Lower leg skin (tissue), 4 donors: ENCODE measurements around the gene ZBTB16. TPM values are rescaled to one million over a fixed set of nuclear protein-coding genes. Genes with fewer than 3 reads are reported as not detected.

ENCODE experiments used
- DNase-seq, 2 donors: peaks; one replicate each; pipeline ENCODE4 v3.0.0-alpha.2; 2019; ENCODE audit warnings: low spot score in 2 of 2
- H3K4me3 ChIP-seq: fragments of 200-600 bp; sonication (generic); 2 replicates; pipeline ENCODE4 v1.5.1; 2017; ENCODE audit warnings: mild to moderate bottlenecking, low read depth; ENCODE audit not compliant: poor library complexity, severe bottlenecking
- POLR2A ChIP-seq, 2 donors: fragments of 450-650 bp; IDR thresholded peaks; one replicate each; pipeline ENCODE4 v1.6.1; 2016 to 2017; ENCODE audit warnings: antibody characterized with exemption in 2 of 2, mild to moderate bottlenecking in 1 of 2, moderate library complexity in 1 of 2
- WGBS, 2 donors: methylation state at CpG; one replicate each; pipeline ENCODE4 v1.1.5; 2018; 5-methylcytosine and 5-hydroxymethylcytosine counted together
- intact Hi-C: fragments of 100-400 bp; cut with DNase I; formaldehyde crosslinking; loops from one replicate; pipeline ENCODE4 v1.15.0; 2023; ENCODE audit warnings: low total_unique reads
- total RNA-seq, 4 donors: library from RNA; depleted of rRNA; stranded (reverse); fragments of >200 nt; gene quantifications; one replicate each; pipeline ENCODE4 v1.1.0, GENCODE V29; 2016
- TF ChIP-seq, protein P1 (sequence below), 3 donors: fragments of 450-650 bp; IDR thresholded peaks; one replicate each; pipeline ENCODE4 v1.5.1; 2016; ENCODE audit warnings: antibody characterized with exemption in 3 of 3, mild to moderate bottlenecking in 3 of 3, moderate library complexity in 2 of 3

ZBTB16 gene
- total RNA-seq, 4 donors from 2014 or later: 167 to 369 (median 233) TPM

DNA sequence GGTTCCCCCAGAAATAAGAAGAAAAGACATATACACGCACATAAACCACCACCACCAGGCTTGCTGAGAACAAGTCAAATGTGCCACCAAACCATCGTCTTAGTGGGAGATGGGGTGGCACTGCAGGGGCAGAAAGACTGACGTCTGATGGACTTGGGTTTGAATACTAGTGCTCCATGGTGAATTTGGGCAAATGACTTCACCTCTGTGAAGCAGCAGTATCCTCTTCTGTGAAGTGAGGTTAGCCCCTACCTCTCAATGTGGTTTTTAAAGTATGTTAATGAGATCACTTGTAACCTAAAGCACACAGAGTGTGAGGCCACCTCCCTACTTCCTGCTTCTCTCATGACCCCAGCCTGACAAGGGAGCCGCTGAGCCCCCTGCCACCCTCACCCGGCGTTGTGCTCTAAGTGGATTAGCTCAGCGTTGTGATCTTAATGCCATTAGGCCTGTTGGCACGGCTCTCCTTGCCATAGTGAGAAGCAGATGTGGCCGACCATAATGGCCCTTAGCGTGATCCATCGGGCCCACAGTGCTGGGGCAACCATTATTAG, 14.4 kb downstream of the ZBTB16 start:
- TF ChIP-seq, protein P1, sequence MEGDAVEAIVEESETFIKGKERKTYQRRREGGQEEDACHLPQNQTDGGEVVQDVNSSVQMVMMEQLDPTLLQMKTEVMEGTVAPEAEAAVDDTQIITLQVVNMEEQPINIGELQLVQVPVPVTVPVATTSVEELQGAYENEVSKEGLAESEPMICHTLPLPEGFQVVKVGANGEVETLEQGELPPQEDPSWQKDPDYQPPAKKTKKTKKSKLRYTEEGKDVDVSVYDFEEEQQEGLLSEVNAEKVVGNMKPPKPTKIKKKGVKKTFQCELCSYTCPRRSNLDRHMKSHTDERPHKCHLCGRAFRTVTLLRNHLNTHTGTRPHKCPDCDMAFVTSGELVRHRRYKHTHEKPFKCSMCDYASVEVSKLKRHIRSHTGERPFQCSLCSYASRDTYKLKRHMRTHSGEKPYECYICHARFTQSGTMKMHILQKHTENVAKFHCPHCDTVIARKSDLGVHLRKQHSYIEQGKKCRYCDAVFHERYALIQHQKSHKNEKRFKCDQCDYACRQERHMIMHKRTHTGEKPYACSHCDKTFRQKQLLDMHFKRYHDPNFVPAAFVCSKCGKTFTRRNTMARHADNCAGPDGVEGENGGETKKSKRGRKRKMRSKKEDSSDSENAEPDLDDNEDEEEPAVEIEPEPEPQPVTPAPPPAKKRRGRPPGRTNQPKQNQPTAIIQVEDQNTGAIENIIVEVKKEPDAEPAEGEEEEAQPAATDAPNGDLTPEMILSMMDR (IDR thresholded peaks at IDR 0.05): no peak
- TF ChIP-seq POLR2A (IDR thresholded peaks at IDR 0.05): no peak
- no peak overlapping the region for H3K4me3 ChIP-seq
- intact Hi-C loops: loop anchor here (10.0 kb wide), 1 partner anchor 71 kb away; no protein-coding TSS in a partner anchor
- peak in 1 of 2 donors; percentile 83 for DNase-seq
- 85 to 91% methylated on average over 11 of the region's 11 CpGs for WGBS, 2 donors

GRCh38 chr11:114074546-114075343, 15.2 kb downstream of the ZBTB16 start:
- WGBS, 2 donors: 77 to 87% methylated on average over 21 of the region's 21 CpGs
- peak in 1 of 2 donors; percentile 88 for DNase-seq
- no peak overlapping the region for H3K4me3 ChIP-seq
- TF ChIP-seq, protein P1 (IDR thresholded peaks at IDR 0.05): no peak
- no peak for TF ChIP-seq POLR2A (IDR thresholded peaks at IDR 0.05)
- intact Hi-C loops: loop anchor here (10.0 kb wide), 1 partner anchor 70 kb away; no protein-coding TSS in a partner anchor

DNA sequence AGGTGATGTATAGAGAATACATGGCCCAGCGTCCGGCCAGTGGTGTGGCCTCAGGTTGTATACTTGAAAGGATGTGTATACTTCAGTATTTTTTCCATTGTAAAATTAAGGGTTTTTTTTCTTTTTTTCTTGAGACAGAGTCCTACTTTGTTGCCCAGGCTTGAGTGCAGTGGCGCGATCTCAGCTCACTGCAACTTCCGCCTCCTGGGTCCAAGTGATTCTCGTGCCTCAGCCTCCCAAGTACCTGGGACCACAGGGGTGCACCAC, 15.8 kb downstream of the ZBTB16 start:
- TF ChIP-seq, protein P1 (IDR thresholded peaks at IDR 0.05): no peak
- no peak for TF ChIP-seq POLR2A (IDR thresholded peaks at IDR 0.05)
- DNase-seq: peak in 1 of 2 donors; percentile 72

DNA sequence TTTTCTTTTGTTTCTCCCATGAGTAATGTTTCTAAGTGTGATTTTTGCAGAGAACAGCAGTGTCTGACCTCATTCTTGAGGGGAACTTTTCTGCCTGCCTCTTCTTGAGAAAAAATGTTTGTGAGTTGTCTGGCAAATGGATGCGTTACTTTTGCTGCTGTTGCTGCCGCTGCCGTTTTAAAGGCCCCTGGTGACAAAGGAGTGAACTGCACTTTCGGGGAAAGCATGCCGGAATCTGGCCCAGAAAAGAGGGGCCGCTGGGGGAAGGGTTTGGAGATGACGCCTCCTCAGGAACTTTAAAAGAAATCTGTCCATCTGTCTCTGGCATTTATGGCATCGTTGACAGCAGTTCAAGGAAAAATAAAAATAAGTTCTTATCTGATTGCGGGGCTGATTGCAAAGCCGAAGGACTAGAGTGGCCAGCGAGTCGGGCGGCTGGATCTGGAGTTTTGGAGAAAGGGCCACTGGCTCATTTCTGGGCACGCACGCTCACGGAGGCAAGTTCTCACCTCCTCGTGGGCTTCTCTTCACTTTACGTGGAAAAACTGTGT, 16.5 kb downstream of the ZBTB16 start:
- WGBS, 2 donors: 41 to 44% methylated on average over 18 of the region's 18 CpGs
- no peak overlapping the region for H3K4me3 ChIP-seq
- TF ChIP-seq POLR2A (IDR thresholded peaks at IDR 0.05): no peak
- TF ChIP-seq, protein P1 (IDR thresholded peaks at IDR 0.05): no peak
- peak in 1 of 2 donors; percentile 86 for DNase-seq
- intact Hi-C loops: loop anchor here (10.0 kb wide), 1 partner anchor 69 kb away; no protein-coding TSS in a partner anchor

More for the DNA sequence above, 15.8 kb downstream of the ZBTB16 start:
- H3K4me3 ChIP-seq: no peak overlapping the region
- intact Hi-C loops: loop anchor here (10.0 kb wide), 1 partner anchor 70 kb away; no protein-coding TSS in a partner anchor
- 95 to 96% methylated on average over 6 of the region's 6 CpGs for WGBS, 2 donors

DNA sequence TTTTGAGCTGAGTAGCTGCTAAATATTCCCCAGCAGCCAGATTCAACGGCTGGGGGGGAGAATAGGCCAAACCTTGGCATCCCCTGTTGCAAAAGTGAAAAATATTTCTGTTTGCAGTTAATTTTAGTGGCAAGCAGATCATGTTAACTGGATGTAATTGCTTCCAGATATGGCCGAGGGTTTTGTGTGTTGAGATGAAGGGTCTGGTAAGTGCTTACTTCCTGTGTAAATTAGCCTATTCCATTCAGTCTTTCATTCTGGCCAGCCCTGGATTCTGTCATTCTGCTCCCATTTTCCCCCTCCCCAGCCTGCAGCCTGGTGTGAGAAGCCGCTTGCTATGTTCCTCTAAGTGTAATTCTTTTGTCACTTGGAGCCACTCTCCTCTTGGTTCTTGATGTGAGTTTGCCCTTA, 17.4 kb downstream of the ZBTB16 start:
- TF ChIP-seq POLR2A (IDR thresholded peaks at IDR 0.05): no peak
- TF ChIP-seq, protein P1 (IDR thresholded peaks at IDR 0.05): no peak
- DNase-seq: peak in 1 of 2 donors; percentile 68
- intact Hi-C loops: loop anchor here (10.0 kb wide), 1 partner anchor 68 kb away; no protein-coding TSS in a partner anchor
- no peak overlapping the region for H3K4me3 ChIP-seq
- WGBS, 2 donors: 54 to 65% methylated on average over 3 of the region's 3 CpGs
